ENCODE results near the gene GCKR.

DNA sequence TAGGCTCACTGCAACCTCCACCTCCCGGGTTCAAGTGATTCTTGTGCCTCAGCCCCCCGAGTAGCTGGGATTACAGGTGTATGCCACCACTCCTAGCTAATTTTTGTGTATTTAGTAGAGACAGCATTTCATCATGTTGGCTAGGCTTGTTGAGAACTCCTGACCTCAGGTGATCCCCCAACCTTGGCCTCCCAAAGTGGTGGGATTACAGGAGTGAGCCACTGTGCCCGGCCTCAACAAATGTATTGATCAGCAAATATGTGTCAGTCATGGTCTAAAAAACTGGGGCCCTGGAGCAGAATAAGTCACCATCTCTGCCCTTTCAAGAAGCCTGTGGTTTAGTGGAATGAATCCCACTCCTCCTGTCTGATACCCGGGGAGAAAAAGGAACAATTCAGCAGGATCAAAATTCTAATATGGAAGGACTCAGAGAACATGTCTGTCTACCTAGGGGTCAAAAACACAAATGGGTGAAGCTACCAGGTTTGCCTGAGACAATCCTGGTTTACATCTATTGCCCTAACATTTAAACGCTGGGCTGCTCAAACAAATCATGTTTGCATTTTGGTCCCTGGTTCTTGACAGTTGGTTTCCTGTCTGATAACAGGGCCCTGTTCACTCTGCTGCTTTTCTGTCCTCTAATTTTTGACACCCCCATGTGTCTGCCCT is 21.6 kb downstream of the GCKR start:
- TF ChIP-seq, protein P1, sequence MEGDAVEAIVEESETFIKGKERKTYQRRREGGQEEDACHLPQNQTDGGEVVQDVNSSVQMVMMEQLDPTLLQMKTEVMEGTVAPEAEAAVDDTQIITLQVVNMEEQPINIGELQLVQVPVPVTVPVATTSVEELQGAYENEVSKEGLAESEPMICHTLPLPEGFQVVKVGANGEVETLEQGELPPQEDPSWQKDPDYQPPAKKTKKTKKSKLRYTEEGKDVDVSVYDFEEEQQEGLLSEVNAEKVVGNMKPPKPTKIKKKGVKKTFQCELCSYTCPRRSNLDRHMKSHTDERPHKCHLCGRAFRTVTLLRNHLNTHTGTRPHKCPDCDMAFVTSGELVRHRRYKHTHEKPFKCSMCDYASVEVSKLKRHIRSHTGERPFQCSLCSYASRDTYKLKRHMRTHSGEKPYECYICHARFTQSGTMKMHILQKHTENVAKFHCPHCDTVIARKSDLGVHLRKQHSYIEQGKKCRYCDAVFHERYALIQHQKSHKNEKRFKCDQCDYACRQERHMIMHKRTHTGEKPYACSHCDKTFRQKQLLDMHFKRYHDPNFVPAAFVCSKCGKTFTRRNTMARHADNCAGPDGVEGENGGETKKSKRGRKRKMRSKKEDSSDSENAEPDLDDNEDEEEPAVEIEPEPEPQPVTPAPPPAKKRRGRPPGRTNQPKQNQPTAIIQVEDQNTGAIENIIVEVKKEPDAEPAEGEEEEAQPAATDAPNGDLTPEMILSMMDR (IDR thresholded peaks at IDR 0.05) = no peak
- TF ChIP-seq POLR2AphosphoS5 (IDR thresholded peaks at IDR 0.05; ENCODE audit: low read depth, low read length) (no peak), IRF3 (IDR thresholded peaks at IDR 0.05; ENCODE audit: low read depth, low read length) (no peak), CHD2 (IDR thresholded peaks at IDR 0.05; ENCODE audit: low read length, partially characterized antibody) (no peak), RAD21 (IDR thresholded peaks at IDR 0.05; ENCODE audit: low read length) (no peak), EZH2phosphoT487 (IDR thresholded peaks at IDR 0.05; ENCODE audit: borderline replicate concordance, low read depth) (no peak), REST (IDR thresholded peaks at IDR 0.05; ENCODE audit: low read depth, low read length) (no peak), RFX5 (IDR thresholded peaks at IDR 0.05; ENCODE audit: low read length) (no peak), GABPA (IDR thresholded peaks at IDR 0.05; ENCODE audit: low read depth) (no peak), EP300 (IDR thresholded peaks at IDR 0.05; ENCODE audit: borderline replicate concordance in 1 of 2, low read depth in 1 of 2, low read length in 1 of 2) (no peak), YY1 (IDR thresholded peaks at IDR 0.05; ENCODE audit: low read depth) (no peak), RCOR1 (IDR thresholded peaks at IDR 0.05; ENCODE audit: low read length) (no peak), TCF12 (IDR thresholded peaks at IDR 0.05) (no peak)
- TF ChIP-seq, protein P2, sequence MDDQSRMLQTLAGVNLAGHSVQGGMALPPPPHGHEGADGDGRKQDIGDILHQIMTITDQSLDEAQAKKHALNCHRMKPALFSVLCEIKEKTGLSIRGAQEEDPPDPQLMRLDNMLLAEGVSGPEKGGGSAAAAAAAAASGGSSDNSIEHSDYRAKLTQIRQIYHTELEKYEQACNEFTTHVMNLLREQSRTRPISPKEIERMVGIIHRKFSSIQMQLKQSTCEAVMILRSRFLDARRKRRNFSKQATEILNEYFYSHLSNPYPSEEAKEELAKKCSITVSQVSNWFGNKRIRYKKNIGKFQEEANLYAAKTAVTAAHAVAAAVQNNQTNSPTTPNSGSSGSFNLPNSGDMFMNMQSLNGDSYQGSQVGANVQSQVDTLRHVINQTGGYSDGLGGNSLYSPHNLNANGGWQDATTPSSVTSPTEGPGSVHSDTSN (IDR thresholded peaks at IDR 0.05) = no peak
